Keratinocyte (primary cell): Measurements from ENCODE around the gene LEFTY2. TPM values are rescaled to one million over a fixed set of nuclear protein-coding genes. Genes with fewer than 3 reads are reported as not detected.
"Not testable (repeated sequence)": the region's sequence is repeated elsewhere in the genome, so short reads cannot be mapped to it uniquely, and the experiment has no call there.

Experiments
- DNase-seq: peaks from one replicate; pipeline ENCODE4 v3.0.0-alpha.2; 2011; ENCODE audit warnings: low read depth, missing footprints, low spot score
- FAIRE-seq: peaks from 2 replicates; lab custom pipeline; 2011; peaks lifted over from hg19 to GRCh38; lab: Jason Lieb, UNC
- H2AFZ ChIP-seq: 2 replicates; pipeline ENCODE4 v1.6.0; 2012; ENCODE audit warnings: low read length, control low read depth, inconsistent platforms; ENCODE audit not compliant: control insufficient read depth
- H3K27ac ChIP-seq: 2 replicates; pipeline ENCODE4 v1.5.1; 2011; ENCODE audit warnings: low read length; ENCODE audit not compliant: control insufficient read depth, insufficient read depth
- H3K27me3 ChIP-seq: 3 replicates; pipeline ENCODE4 v1.6.0; 2011; ENCODE audit warnings: low read length; ENCODE audit not compliant: control insufficient read depth, insufficient read depth; ENCODE audit errors: extremely low read depth
- H3K36me3 ChIP-seq, 2 experiments: 2 replicates in 1 of 2; 3 replicates in 1 of 2; pipeline ENCODE4 v1.5.1; 2011; ENCODE audit warnings: low read length in 2 of 2, mild to moderate bottlenecking in 1 of 2; ENCODE audit not compliant: control insufficient read depth in 2 of 2, insufficient read depth in 2 of 2; ENCODE audit errors: extremely low read depth in 1 of 2
- H3K4me1 ChIP-seq: 3 replicates; pipeline ENCODE4 v1.5.1; 2011; ENCODE audit warnings: low read length; ENCODE audit not compliant: control insufficient read depth, insufficient read depth; ENCODE audit errors: extremely low read depth
- H3K4me2 ChIP-seq: 3 replicates; pipeline ENCODE4 v1.6.0; 2011; ENCODE audit warnings: low read depth, low read length; ENCODE audit not compliant: control insufficient read depth, insufficient read depth; ENCODE audit errors: extremely low read depth
- H3K4me3 ChIP-seq, 3 experiments: fragments of 200-600 bp in 1 of 3; sonication (generic) in 1 of 3; 2 replicates in 2 of 3; 3 replicates in 1 of 3; pipeline ENCODE4 v1.5.1; 2011 to 2016; ENCODE audit warnings: low read length in 3 of 3, mild to moderate bottlenecking in 3 of 3, control low read depth in 2 of 3, inconsistent platforms in 1 of 3, low read depth in 1 of 3, mixed read lengths in 1 of 3, mixed run types in 1 of 3, moderate library complexity in 1 of 3; ENCODE audit not compliant: control insufficient read depth in 2 of 3, insufficient read depth in 2 of 3; ENCODE audit errors: extremely low read depth in 1 of 3
- H3K79me2 ChIP-seq: 2 replicates; pipeline ENCODE4 v1.6.0; 2012; ENCODE audit warnings: low read length; ENCODE audit not compliant: control insufficient read depth, insufficient read depth
- H3K9ac ChIP-seq: 3 replicates; pipeline ENCODE4 v1.6.0; 2011; ENCODE audit warnings: low read length; ENCODE audit not compliant: control insufficient read depth, insufficient read depth; ENCODE audit errors: extremely low read depth
- H3K9me1 ChIP-seq: 3 replicates; pipeline ENCODE4 v1.6.0; 2011; ENCODE audit warnings: low read length; ENCODE audit not compliant: control insufficient read depth, insufficient read depth; ENCODE audit errors: extremely low read depth
- H3K9me3 ChIP-seq: 2 replicates; pipeline ENCODE4 v1.5.1; 2012; ENCODE audit warnings: low read depth, low read length; ENCODE audit not compliant: control insufficient read depth
- H4K20me1 ChIP-seq: 3 replicates; pipeline ENCODE4 v1.6.0; 2011; ENCODE audit warnings: low read length; ENCODE audit not compliant: control insufficient read depth, insufficient read depth; ENCODE audit errors: extremely low read depth
- EZH2 ChIP-seq: IDR thresholded peaks from one replicate; pipeline ENCODE4 v1.6.1; 2012; ENCODE audit warnings: inconsistent platforms, mild to moderate bottlenecking, low read length, moderate library complexity
- dilution Hi-C: fragments of 300-500 bp; cut with MboI; formaldehyde crosslinking; loops from one replicate; pipeline ENCODE4 v1.7.0; 2020; ENCODE audit warnings: low sequenced_read_pairs; ENCODE audit not compliant: extremely low pct_ligation_motif_present
- polyA plus RNA-seq, 5 experiments: library from polyadenylated mRNA; depleted of rRNA in 3 of 5; stranded (reverse) in 3 of 5; stranded (forward) in 1 of 5; unstranded in 1 of 5; fragments of >200 nt; gene quantifications; 1 replicate in 1 of 5; 2 replicates in 3 of 5; 3 replicates in 1 of 5; pipeline versions ENCODE4 v1.2.1 to v1.2.3, GENCODE V29; 2011 to 2012; ENCODE audit warnings: missing spikeins in 2 of 5, low read depth in 1 of 5, low replicate concordance in 1 of 5
- TF ChIP-seq, protein P1 (sequence below), 3 experiments: IDR thresholded peaks in 1 of 3; conservative IDR thresholded peaks in 1 of 3; optimal IDR thresholded peaks in 1 of 3; 2 replicates in 2 of 3; 3 replicates in 1 of 3; pipeline versions ENCODE3 to v1.5.1; 2011; ENCODE audit warnings: low read length in 3 of 3, mild to moderate bottlenecking in 3 of 3, moderate library complexity in 2 of 3, control low read depth in 1 of 3, inconsistent platforms in 1 of 3; ENCODE audit not compliant: insufficient read depth in 2 of 3; ENCODE audit errors: extremely low read depth in 1 of 3

Gene LEFTY2
- polyA plus RNA-seq, 1 donor (not counting 4 experiments of a cell fraction or from before 2014, with no cell fraction given): not detected

DNA sequence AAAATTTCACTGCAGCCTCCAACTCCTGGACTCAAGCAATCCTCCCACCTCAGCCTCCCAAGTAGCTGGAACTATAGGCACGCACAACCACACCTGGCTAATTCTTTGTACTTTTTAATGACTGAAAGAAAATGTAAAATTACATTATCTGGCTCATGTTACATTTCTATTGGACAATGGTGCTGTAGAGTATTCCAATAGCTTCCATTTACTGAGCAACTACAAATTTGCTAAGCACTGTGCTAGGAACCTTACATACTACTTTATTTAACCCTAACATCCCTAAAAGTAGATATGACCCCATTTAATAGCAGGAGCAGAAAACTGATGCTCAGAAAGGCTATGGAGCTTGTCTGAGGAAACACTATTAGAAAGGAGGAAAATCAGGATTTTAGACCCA, 38.4 kb upstream of the LEFTY2 start:
- Histone ChIP-seq H3K36me3 (peaks cover 4 to 15% of the 10 kb centered on the region in 2 experiments), H3K27me3 (no peaks in the 10 kb centered on the region), H3K9me1 (no peaks in the 10 kb centered on the region), H2AFZ (no peak overlapping the region), H3K4me3 (no peak overlapping the region), H3K9me3 (no peaks in the 10 kb centered on the region), H3K4me1 (no peaks in the 10 kb centered on the region), H3K9ac (no peak overlapping the region), H3K4me2 (no peak overlapping the region), H4K20me1 (no peaks in the 10 kb centered on the region), H3K27ac (no peak overlapping the region), H3K79me2 (no peaks in the 10 kb centered on the region)
- TF ChIP-seq, protein P1, sequence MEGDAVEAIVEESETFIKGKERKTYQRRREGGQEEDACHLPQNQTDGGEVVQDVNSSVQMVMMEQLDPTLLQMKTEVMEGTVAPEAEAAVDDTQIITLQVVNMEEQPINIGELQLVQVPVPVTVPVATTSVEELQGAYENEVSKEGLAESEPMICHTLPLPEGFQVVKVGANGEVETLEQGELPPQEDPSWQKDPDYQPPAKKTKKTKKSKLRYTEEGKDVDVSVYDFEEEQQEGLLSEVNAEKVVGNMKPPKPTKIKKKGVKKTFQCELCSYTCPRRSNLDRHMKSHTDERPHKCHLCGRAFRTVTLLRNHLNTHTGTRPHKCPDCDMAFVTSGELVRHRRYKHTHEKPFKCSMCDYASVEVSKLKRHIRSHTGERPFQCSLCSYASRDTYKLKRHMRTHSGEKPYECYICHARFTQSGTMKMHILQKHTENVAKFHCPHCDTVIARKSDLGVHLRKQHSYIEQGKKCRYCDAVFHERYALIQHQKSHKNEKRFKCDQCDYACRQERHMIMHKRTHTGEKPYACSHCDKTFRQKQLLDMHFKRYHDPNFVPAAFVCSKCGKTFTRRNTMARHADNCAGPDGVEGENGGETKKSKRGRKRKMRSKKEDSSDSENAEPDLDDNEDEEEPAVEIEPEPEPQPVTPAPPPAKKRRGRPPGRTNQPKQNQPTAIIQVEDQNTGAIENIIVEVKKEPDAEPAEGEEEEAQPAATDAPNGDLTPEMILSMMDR (optimal IDR thresholded peaks at IDR 0.05 in 1 of 3, IDR thresholded peaks at IDR 0.05 in 1 of 3, conservative IDR thresholded peaks at IDR 0.05 in 1 of 3; ENCODE audit: extremely low read depth in 1 of 3, insufficient read depth in 2 of 3, low read length in 3 of 3): no peak
- no peak for TF ChIP-seq EZH2
- DNase-seq (no peak), FAIRE-seq (no peak)
- dilution Hi-C loops: loop anchor here (25.0 kb wide), 1 partner anchor 517 kb away; no protein-coding TSS in a partner anchor

GRCh38 chr1:225977937-225978748, 37.1 kb upstream of the LEFTY2 start:
- FAIRE-seq (no peak), DNase-seq (no peak)
- dilution Hi-C loops: loop anchor here (25.0 kb wide), 1 partner anchor 516 kb away; no protein-coding TSS in a partner anchor
- no peak overlapping the region for H3K4me2 ChIP-seq
- no peak overlapping the region for H3K27ac ChIP-seq
- no peaks in the 10 kb centered on the region for H4K20me1 ChIP-seq
- H3K9me3 ChIP-seq: no peaks in the 10 kb centered on the region
- H3K9ac ChIP-seq: no peak overlapping the region
- no peaks in the 10 kb centered on the region for H3K27me3 ChIP-seq
- no peak overlapping the region for H3K4me3 ChIP-seq
- no peaks in the 10 kb centered on the region for H3K79me2 ChIP-seq
- no peaks in the 10 kb centered on the region for H3K9me1 ChIP-seq
- H3K36me3 ChIP-seq: peaks cover 4 to 15% of the 10 kb centered on the region in 2 experiments
- no peak for TF ChIP-seq EZH2
- TF ChIP-seq, protein P1 (optimal IDR thresholded peaks at IDR 0.05 in 1 of 3, IDR thresholded peaks at IDR 0.05 in 1 of 3, conservative IDR thresholded peaks at IDR 0.05 in 1 of 3; ENCODE audit: extremely low read depth in 1 of 3, insufficient read depth in 2 of 3, low read length in 3 of 3): peak in 1 of 3 experiments; percentile 19
- no peak overlapping the region for H2AFZ ChIP-seq
- H3K4me1 ChIP-seq: no peaks in the 10 kb centered on the region

GRCh38 chr1:225975146-225975545, 34.1 kb upstream of the LEFTY2 start:
- not testable (repeated sequence) for FAIRE-seq, H3K4me2 ChIP-seq
- dilution Hi-C loops: loop anchor here (25.0 kb wide), 1 partner anchor 513 kb away; no protein-coding TSS in a partner anchor

More at GRCh38 chr1:225975146-225975545, 34.1 kb upstream of the LEFTY2 start:
- H3K36me3 ChIP-seq, H3K27ac ChIP-seq, H2AFZ ChIP-seq, H3K79me2 ChIP-seq, H3K9me3 ChIP-seq, H3K27me3 ChIP-seq, H3K4me1 ChIP-seq, H3K9ac ChIP-seq, H4K20me1 ChIP-seq, H3K9me1 ChIP-seq, DNase-seq, H3K4me3 ChIP-seq: not testable (repeated sequence)
